WTC11 (cell line): ENCODE results near the gene TBC1D4. TPM values are rescaled to one million over a fixed set of nuclear protein-coding genes. Genes with fewer than 3 reads are reported as not detected.

Experiments
- ATAC-seq: fragments of 200-7000 bp; cut with Tn5 transposase; 2 replicates; pipeline ENCODE4 v1.10.0; 2021; ENCODE audit warnings: mild to moderate bottlenecking, moderate library complexity
- CTCF ChIA-PET: fragments of 300-600 bp; sonication (Branson Sonifier 250); formaldehyde crosslinking; loops from one replicate; lab custom pipeline; 2021; ENCODE audit warnings: antibody characterized with exemption; lab: Charles Lee
- POLR2A ChIA-PET: fragments of 350-600 bp; sonication (Branson Sonifier 250); formaldehyde crosslinking; loops from one replicate; lab custom pipeline; 2021; ENCODE audit warnings: antibody characterized with exemption; lab: Charles Lee
- DNase-seq: peaks from one replicate; pipeline ENCODE4 v3.0.0; 2021; ENCODE audit warnings: low spot score
- H3K27ac Mint-ChIP-seq: 2 replicates; pipeline ENCODE4 v1.8.0; 2021; ENCODE audit warnings: mixed read lengths
- H3K27me3 Mint-ChIP-seq: 2 replicates; pipeline ENCODE4 v1.8.0; 2021; ENCODE audit warnings: low read depth, mild to moderate bottlenecking, moderate library complexity, mixed read lengths
- H3K36me3 Mint-ChIP-seq: 2 replicates; pipeline ENCODE4 v1.8.0; 2021; ENCODE audit warnings: mixed read lengths
- H3K4me1 Mint-ChIP-seq: 2 replicates; pipeline ENCODE4 v1.8.0; 2022; ENCODE audit warnings: mixed read lengths
- H3K4me3 Mint-ChIP-seq: 2 replicates; pipeline ENCODE4 v1.8.0; 2021; ENCODE audit warnings: mild to moderate bottlenecking, moderate library complexity, mixed read lengths
- H3K9me3 Mint-ChIP-seq: 2 replicates; pipeline ENCODE4 v1.8.0; 2021; ENCODE audit warnings: mixed read lengths
- AFF4 ChIP-seq: sonication (generic); formaldehyde crosslinking; IDR thresholded peaks from 2 replicates; pipeline ENCODE4 v1.8.1; 2023; ENCODE audit warnings: mild to moderate bottlenecking, missing genetic modification reagents, borderline replicate concordance
- AR ChIP-seq: fragments of 250-450 bp; sonication (Bioruptor Pico); IDR thresholded peaks from 2 replicates; pipeline ENCODE4 v1.9.0; 2021; ENCODE audit warnings: mild to moderate bottlenecking
- ARID4B ChIP-seq: sonication (generic); formaldehyde crosslinking; IDR thresholded peaks from 2 replicates; pipeline ENCODE4 v1.8.0; 2023; ENCODE audit warnings: missing genetic modification reagents, mild to moderate bottlenecking, borderline replicate concordance
- ATF1 ChIP-seq: sonication (generic); formaldehyde crosslinking; IDR thresholded peaks from 2 replicates; pipeline ENCODE4 v1.8.1; 2023; ENCODE audit warnings: mild to moderate bottlenecking, moderate library complexity, missing genetic modification reagents
- CBFB ChIP-seq: sonication (generic); formaldehyde crosslinking; IDR thresholded peaks from 2 replicates; pipeline ENCODE4 v1.8.1; 2022; ENCODE audit warnings: mild to moderate bottlenecking, low read depth, missing genetic modification reagents
- E2F5 ChIP-seq: sonication (generic); formaldehyde crosslinking; IDR thresholded peaks from 2 replicates; pipeline ENCODE4 v1.8.1; 2022; ENCODE audit warnings: mild to moderate bottlenecking, moderate library complexity, missing genetic modification reagents
- FOXJ3 ChIP-seq: sonication (generic); formaldehyde crosslinking; IDR thresholded peaks from 2 replicates; pipeline ENCODE4 v1.9.0; 2021; ENCODE audit warnings: missing genetic modification reagents, mild to moderate bottlenecking, borderline replicate concordance
- GTF2I ChIP-seq: fragments of 250-450 bp; sonication (Bioruptor Pico); conservative IDR thresholded peaks from 2 replicates; pipeline ENCODE4 v1.4.0; 2021; ENCODE audit warnings: mild to moderate bottlenecking
- HMGA2 ChIP-seq: fragments of 250-450 bp; sonication (Bioruptor Pico); IDR thresholded peaks from 2 replicates; pipeline ENCODE4 v1.4.0; 2021; ENCODE audit warnings: mild to moderate bottlenecking, moderate library complexity
- IRF2 ChIP-seq: sonication (generic); formaldehyde crosslinking; IDR thresholded peaks from 2 replicates; pipeline ENCODE4 v1.8.0; 2022; ENCODE audit warnings: low read depth, missing genetic modification reagents, borderline replicate concordance
- JUN ChIP-seq: sonication (generic); formaldehyde crosslinking; IDR thresholded peaks from 2 replicates; pipeline ENCODE4 v1.8.0; 2023; ENCODE audit warnings: mild to moderate bottlenecking, missing genetic modification reagents
- KAT7 ChIP-seq: sonication (generic); formaldehyde crosslinking; IDR thresholded peaks from 2 replicates; pipeline ENCODE4 v1.8.1; 2023; ENCODE audit warnings: missing genetic modification reagents, mild to moderate bottlenecking, borderline replicate concordance
- MXD4 ChIP-seq: fragments of 250-450 bp; sonication (Bioruptor Pico); IDR thresholded peaks from 2 replicates; pipeline ENCODE4 v1.8.0; 2021; ENCODE audit warnings: mild to moderate bottlenecking, moderate library complexity, borderline replicate concordance
- NR2C2 ChIP-seq: sonication (generic); formaldehyde crosslinking; IDR thresholded peaks from 2 replicates; pipeline ENCODE4 v1.8.0; 2022; ENCODE audit warnings: mild to moderate bottlenecking, missing genetic modification reagents
- USF1 ChIP-seq: sonication (generic); formaldehyde crosslinking; IDR thresholded peaks from 2 replicates; pipeline ENCODE4 v1.8.0; 2022; ENCODE audit warnings: mild to moderate bottlenecking, missing genetic modification reagents
- USF2 ChIP-seq: sonication (generic); formaldehyde crosslinking; IDR thresholded peaks from 2 replicates; pipeline ENCODE4 v1.8.1; 2023; ENCODE audit warnings: mild to moderate bottlenecking, missing genetic modification reagents, moderate library complexity
- ZNF138 ChIP-seq: sonication (generic); formaldehyde crosslinking; conservative IDR thresholded peaks from 2 replicates; pipeline ENCODE4 v1.8.1; 2022; ENCODE audit warnings: mild to moderate bottlenecking, moderate library complexity, missing genetic modification reagents
- ZNF317 ChIP-seq: sonication (generic); formaldehyde crosslinking; IDR thresholded peaks from 2 replicates; pipeline ENCODE4 v1.8.1; 2023; ENCODE audit warnings: low read depth, mild to moderate bottlenecking, moderate library complexity, missing genetic modification reagents, borderline replicate concordance
- ZNF512 ChIP-seq: sonication (generic); formaldehyde crosslinking; IDR thresholded peaks from 2 replicates; pipeline ENCODE4 v1.8.1; 2022; ENCODE audit warnings: missing genetic modification reagents, borderline replicate concordance
- ZNF671 ChIP-seq: fragments of 250-450 bp; sonication (Bioruptor Pico); IDR thresholded peaks from 2 replicates; pipeline ENCODE4 v1.8.0; 2021; ENCODE audit warnings: mild to moderate bottlenecking
- total RNA-seq: library from RNA; stranded (reverse); gene quantifications from 3 replicates; pipeline ENCODE4 v1.2.3, GENCODE V29; 2021

TBC1D4 gene
- total RNA-seq, 1 experiment from 2014 or later: 37.1 TPM

GRCh38 chr13:75442736-75443234, 39.2 kb downstream of the TBC1D4 start (continued):
- TF ChIP-seq FOXJ3 (CRISPR knock-in tag) (no peak), ZNF671 (CRISPR knock-in tag) (no peak), ZNF317 (no peak), JUN (CRISPR knock-in tag) (no peak)

- Mint-ChIP-seq H3K4me1 (peaks cover 28% of the 10 kb centered on the region), H3K27ac (no peak overlapping the region), H3K27me3 (no peaks in the 10 kb centered on the region), H3K4me3 (no peak overlapping the region), H3K36me3 (no peaks in the 10 kb centered on the region), H3K9me3 (no peaks in the 10 kb centered on the region)
- no peak for ATAC-seq
- ChIA-PET POLR2A (interaction anchor here (0.6 to 0.7 kb wide), 2 partner anchors 57 to 278 kb away, joined by 3 to 6 read pairs; no protein-coding TSS in a partner anchor), CTCF (interaction anchor here (0.7 to 0.8 kb wide), 2 partner anchors 8 to 110 kb away, joined by 3 to 4 read pairs; partner anchors contain the start of gene UCHL3)
- no peak for DNase-seq
- no peak for TF ChIP-seq AR (CRISPR knock-in tag)
- TF ChIP-seq USF1: no peak
- no peak for TF ChIP-seq CBFB
- no peak for TF ChIP-seq IRF2 (CRISPR knock-in tag)
- no peak for TF ChIP-seq ATF1 (CRISPR knock-in tag)
- TF ChIP-seq ZNF138 (CRISPR knock-in tag): no peak
- no peak for TF ChIP-seq MXD4 (CRISPR knock-in tag)
- no peak for TF ChIP-seq KAT7
- TF ChIP-seq E2F5 (CRISPR knock-in tag): no peak
- no peak for TF ChIP-seq AFF4 (CRISPR knock-in tag)
- TF ChIP-seq ARID4B (CRISPR knock-in tag): no peak
- TF ChIP-seq ZNF512 (CRISPR knock-in tag): no peak
- TF ChIP-seq HMGA2: no peak
- TF ChIP-seq GTF2I (CRISPR knock-in tag): no peak
- TF ChIP-seq JUN (CRISPR knock-in tag): no peak
- TF ChIP-seq USF2 (CRISPR knock-in tag): no peak
- TF ChIP-seq NR2C2 (CRISPR knock-in tag): no peak
Observed at GRCh38 chr13:75440100-75440499, 41.9 kb downstream of the TBC1D4 start.
